HTR-8/SVneo (cell line): ENCODE results near the gene MISFA.
"Not testable (repeated sequence)": the region's sequence is repeated elsewhere in the genome, so short reads cannot be mapped to it uniquely, and the experiment has no call there.

Source experiments
- DNase-seq: peaks from one replicate; pipeline ENCODE4 v3.0.0; 2011; ENCODE audit warnings: low spot score, mixed read lengths; ENCODE audit not compliant: insufficient read length
- FAIRE-seq: peaks from 2 replicates; lab custom pipeline; 2011; peaks lifted over from hg19 to GRCh38; lab: Jason Lieb, UNC

MISFA gene

DNA sequence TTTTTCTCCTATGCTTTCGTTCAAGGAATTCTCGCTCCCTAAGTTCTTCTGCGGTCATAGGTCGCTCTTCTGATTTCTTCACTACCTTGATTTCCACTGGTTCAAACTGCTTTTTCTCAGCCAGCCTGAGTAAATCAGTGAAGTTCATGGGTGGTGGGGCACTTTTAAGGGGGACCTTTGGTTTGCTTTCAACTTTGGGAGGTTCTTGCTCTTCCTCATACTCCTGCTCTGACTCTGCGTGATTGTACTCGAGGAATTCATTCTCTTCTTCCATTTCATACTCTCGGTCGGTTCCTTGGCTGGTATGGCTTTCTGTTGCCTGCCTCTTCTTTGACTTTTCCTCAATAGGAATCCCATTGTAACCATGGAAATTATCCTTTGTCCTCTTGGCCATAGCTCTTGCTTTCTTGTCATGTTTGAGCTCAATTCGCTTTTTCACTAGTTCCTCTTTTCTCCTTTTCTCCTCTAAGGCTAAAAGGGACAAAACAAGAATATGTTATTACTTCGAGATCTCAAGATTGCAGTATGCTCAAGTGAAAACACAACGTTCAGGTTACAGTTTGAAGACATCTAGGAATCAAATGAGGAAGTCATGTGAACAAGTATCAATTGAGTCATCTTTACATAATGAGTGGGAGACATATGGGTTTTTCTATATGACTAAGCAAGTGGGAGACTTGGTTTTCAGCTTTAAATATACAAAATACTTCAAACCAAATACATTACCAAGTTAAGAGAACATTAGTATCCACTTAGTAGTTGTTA lies 16.2 kb downstream of the MISFA start:
- DNase-seq (no peak), FAIRE-seq (no peak)

DNA sequence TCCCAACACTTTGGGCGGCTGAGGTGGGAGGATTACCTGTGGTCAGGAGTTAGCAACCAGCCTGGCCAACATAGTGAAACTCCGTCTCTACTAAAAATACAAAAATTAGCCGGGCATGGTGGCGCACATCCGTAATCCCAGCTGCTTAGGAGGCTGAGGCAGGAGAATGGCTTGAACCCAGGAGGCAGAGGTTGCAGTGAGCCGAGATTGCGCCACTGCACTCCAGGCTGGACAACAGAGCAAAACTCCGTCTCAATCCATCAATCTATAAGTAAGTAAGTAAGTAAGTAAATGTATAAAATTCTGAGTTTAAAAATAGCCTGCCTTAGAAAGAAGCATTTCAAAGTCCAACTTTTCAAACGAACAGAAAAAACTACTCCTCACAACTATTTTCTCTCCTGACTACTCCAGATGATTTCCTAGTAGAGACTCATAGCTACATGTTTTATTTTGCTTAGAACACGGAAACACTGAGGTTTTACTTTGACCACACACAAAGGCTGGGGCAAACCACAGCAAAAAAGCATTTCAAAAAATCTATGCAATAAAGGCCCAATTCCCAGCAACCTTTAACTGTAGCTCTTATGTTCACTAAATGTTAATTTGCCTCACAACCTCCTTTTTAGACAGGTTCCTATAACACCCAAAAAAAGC lies 18.2 kb downstream of the MISFA start:
- DNase-seq (no peak), FAIRE-seq (no peak)

DNA sequence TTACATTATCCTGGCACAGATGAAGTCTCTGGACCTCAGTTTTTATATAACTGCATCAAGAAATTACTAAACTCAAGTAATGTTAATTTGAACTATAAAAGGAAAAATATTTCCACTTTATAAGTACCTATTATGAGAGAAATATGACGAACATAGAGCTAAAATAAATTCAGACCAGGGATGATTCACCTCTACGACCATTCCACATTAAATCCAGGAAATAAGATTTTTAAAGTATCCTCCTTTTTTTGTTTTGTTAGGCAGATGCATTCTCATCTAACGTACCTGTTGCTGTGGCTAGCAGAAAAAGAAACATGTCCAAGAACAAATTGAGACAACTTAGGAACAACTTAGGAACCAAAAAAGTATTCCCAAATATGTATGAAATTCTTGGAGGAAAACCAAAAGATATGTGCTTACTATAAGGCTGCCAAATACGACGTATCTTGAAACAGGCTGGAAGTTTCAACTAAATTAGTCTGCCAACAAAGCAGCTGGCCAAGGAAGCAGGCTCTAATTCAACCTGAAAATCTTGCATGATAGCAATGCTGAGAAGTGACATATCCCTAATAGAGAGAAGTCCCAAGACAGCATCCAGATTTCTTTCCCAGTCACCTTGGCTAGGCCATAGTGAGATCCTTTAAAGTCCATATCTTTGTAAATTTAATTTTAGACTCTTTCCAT lies 18.9 kb downstream of the MISFA start:
- DNase-seq (no peak), FAIRE-seq (no peak)

DNA sequence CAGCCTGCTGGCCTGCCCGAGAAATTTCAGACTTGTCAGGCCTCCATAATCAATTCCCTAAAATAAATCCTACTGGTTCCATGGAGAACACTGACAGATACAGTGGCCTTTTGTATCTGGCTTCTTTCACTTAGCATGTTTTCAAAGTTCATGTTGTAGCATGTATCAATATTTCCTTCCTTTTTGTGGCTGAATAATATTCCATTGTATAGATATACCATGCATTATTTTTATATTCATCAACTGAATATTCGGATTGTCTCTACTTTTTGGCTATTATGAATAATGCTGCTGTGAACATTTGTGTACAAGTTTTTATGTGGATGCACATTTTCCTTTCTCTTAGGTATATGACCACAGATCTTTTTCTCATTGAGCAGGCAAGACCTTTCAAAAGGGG lies 24.1 kb downstream of the MISFA start:
- DNase-seq (no peak), FAIRE-seq (no peak)

DNA sequence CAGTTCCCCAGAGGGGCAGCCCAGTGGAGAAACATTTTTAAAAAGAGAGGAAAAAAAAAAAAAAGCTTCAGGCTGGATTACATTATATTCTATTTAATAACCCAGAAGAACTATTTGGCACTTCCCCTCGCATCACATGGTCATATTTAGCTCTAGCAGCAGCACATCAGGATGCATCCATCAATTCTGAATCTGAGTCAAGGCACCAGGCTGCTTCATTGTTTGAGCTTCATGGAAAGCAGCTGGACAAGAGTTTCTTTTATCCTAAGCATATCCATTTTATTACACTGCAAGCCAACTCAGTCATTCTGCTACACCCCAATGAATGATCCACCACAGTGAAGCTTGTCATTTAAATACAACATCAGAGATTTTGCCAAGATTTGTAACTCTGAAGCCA lies 24.6 kb downstream of the MISFA start:
- DNase-seq: no peak
- FAIRE-seq: no peak

DNA sequence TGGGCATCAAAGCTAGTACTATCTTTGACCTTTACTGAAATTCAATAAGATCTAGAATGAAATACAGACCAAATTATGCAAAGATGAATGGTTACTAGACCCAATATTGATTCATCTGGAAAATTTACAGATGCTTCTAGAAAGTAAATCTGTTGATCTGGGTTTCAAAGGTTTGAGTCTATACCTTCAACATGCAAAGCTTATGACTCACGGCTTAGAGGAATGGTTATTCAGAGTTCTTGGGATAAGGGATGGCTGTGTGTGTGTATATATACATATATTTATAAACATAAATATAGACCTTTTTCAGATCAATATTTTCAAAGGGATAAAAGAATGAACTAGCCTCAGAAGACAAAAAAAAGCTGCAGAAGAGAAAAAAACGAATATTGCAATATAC lies 33.3 kb downstream of the MISFA start:
- no peak for DNase-seq
- no peak for FAIRE-seq

DNA sequence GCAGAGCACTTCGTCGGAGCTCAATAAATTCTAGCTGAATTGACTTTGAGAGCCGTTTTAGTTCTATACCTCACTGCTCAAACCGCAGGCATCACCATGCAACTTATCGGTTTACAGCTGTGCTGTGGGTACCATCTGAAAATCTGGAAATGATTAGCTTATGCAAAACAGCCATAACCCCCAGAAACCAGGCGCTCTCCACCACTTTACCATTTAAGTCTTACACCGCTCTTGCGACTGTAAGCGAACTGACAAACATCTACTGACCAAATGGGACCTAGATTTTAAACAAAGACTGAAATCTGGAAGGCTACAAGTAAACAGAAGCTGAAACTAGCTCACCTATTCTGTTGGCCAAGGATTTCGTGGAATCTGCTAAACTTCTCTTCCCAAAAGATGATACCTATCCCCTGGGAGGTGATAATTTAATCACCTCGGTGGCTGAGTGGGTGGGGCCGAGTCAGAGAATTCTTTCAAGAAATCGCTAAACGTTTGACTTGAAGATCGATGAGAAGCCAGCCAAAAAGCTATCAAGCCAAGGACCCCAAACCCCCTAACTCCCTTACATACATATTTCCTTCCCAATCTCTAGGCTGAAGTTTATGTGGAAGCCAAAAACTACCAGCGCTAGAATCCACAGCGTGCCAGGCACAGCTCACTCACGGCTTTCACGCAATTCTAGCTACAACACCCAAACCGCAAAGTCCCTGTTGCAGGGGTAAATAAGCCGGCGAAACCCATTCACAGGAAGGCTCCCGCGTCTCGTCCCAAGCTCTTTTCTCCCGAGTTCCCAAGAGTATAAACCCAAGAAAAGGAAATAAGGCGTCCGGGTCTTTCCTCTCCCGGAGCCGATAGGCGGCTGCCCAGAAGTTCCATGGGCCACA lies 33.9 kb downstream of the MISFA start:
- FAIRE-seq (no peak), DNase-seq (no peak)

DNA sequence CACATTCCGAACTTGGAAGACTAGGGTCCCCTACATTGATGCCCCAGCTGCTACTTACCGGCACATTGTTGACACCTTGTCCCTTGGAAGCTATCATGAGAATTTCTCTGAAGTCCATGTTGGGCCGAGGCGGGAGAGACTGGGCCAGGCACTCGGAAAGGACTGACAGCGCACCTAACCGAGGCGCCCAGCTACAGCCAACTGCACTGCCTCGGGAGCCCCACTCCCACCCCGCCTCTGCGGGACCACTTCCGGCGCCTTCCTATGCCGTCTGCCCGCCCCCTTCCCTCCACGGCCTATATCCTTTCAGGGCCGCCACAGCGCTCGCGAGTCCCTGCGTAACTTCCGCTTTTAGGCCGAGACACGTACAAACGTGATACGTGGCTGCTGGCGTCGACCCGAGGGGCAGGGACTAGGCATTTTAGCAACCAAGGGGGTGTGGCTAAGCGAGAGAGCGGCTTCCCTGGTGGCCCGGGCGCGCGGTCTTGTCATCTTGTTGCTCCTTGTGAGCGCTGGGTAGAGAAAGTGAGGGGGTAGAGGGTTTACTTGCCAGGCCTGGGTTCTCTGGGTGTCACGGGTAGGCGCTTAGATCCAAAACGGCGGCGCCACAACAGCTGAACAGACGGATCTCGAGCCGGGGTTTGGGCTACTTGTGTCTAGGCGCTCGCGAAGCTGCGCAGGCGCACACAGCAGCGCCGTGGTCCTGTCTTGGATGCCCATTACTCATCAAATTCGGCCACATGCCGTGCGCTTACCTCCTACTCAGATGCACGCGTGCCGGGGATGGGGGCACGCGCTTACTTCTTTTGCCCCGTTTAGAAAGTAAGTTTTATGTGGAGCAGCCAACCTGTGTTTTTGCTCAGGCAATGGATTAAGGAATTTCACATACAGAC lies 34.8 kb downstream of the MISFA start, which contains the start of gene SPTY2D1:
Gene SPTY2D1, minus strand, starts transcription at position 203 of the 893 bp plus-strand sequence. Its CDS starts 85 bp downstream, at position 118.
- FAIRE-seq (peak; percentile 97), DNase-seq (peak; percentile 95)

DNA sequence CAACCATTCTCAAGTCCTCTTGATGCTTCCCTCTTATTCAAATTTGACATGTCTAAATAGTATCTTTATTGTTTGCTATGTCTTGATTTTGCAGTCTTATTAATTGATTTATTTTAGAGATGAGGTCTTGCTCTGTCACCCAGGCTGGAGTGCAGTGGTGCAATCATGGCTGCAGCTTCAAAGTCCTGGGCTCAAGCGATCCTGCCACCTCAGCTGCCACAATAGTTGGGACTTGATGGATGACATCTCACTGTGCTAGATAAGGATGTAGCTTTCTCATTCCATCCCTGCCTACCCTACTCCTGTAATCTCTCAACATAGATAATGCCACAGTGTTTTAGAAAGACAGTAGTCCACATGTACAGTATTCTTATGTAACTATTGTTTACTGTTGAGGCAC lies 42.1 kb downstream of the MISFA start:
- FAIRE-seq: no peak
- no peak for DNase-seq

DNA sequence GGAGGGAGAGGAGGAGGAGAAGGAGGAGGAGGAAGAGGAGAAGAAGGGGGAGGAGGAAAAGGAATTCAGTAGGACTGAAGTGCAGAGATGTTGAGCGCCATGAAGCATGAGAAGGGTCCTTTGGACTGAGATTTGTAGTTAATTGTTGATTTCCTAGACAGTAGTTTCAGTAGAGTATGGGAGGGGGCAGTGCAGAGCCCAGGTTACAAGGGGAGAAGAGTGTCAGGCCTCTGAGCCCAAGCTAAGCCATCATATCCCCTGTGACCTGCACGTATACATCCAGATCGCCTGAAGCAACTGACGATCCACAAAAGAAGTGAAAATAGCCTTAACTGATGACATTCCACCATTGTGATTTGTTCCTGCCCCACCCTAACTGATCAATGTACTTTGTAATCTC lies 43.4 kb downstream of the MISFA start:
- DNase-seq, FAIRE-seq: not testable (repeated sequence)

DNA sequence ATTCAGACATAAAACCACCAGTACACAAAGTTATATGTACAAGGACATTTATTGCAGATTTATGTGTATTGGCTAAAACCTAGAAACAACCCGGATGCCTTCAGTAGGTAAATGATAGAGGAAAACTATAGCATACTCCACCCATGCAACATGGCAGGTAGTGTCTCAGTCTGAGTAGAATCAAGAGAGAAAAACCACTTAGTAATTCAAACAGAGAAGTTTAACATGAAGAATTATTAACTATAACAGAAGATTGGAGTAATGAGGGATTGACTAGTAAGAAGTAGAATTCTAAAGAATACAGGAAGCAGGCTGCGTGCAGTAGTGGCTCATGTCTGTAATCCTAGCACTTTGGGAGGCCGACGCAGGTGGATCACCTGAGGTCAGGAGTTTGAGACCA lies 50.8 kb downstream of the MISFA start:
- FAIRE-seq: no peak
- no peak for DNase-seq

DNA sequence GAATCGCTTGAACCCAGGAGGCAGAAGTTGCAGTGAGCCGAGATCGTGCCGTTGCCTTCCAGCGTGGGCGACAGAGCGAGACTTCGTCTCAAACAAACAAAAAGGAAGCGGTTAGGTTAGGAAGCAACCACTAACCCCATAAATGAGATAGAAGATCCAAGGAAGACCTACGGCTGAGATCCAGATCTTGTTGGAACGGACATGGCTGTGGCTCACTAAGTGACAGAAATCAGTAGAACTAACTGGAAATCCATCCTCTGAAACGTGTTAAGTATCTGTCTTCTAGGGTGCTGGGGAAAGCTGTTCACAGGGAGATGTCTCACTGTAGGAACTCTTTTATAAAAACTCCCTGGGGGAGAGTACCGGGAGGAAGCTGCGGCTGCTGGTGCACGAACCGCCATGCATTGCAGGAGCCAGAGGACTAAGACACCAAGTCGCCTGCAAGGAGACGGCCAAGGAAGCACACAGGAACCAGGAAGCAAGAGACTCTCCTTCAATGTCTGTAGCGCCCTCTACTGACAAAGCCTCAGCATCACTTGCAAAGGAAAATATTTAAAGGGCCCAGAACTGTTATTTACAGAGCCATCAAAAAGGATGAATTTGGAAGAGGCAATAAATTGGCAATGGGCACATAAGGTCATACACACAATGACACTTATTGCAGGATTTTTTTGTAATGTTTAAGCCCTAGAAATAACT lies 51.4 kb downstream of the MISFA start:
- FAIRE-seq: no peak
- DNase-seq: no peak
